OCI-LY7 (cell line): ENCODE measurements around the gene SYNRG. TPM values are rescaled to one million over a fixed set of nuclear protein-coding genes. Genes with fewer than 3 reads are reported as not detected.

Experiments used
- Bru-seq: library from RNA; stranded (reverse); fragments of 400-500 nt; gene quantifications from one replicate; lab custom pipeline; 2021; lab: Mats Ljungman, UMichigan
- BruChase-seq, 2 experiments: library from RNA; stranded (reverse); fragments of 400-500 nt; gene quantifications; one replicate each; lab custom pipeline; 2021; lab: Mats Ljungman, UMichigan
- BruUV-seq: library from RNA; stranded (reverse); fragments of 400-500 nt; replicated peaks from 2 replicates; lab custom pipeline; 2021; lab: Mats Ljungman, UMichigan
- CTCF ChIA-PET: fragments of 300-600 bp; sonication (Branson Sonifier 250); formaldehyde crosslinking; loops from one replicate; lab custom pipeline; 2022; ENCODE audit warnings: antibody characterized with exemption; ENCODE audit not compliant: unreplicated experiment; lab: Charles Lee
- POLR2A ChIA-PET: fragments of 300-600 bp; sonication (Branson Sonifier 250); formaldehyde crosslinking; loops from one replicate; lab custom pipeline; 2022; ENCODE audit warnings: antibody characterized with exemption; lab: Charles Lee
- DNase-seq: peaks from one replicate; pipeline ENCODE4 v3.0.0-alpha.2; 2015; ENCODE audit warnings: low spot score
- H2AFZ ChIP-seq: fragments of 200-600 bp; sonication (generic), shearing (Covaris generic); 2 replicates; pipeline ENCODE4 v1.6.1; 2014; ENCODE audit warnings: mild to moderate bottlenecking, antibody characterized with exemption, low read length, moderate library complexity
- H3K27ac ChIP-seq: fragments of 200-600 bp; sonication (generic); 2 replicates; pipeline ENCODE4 v1.5.1; 2014; ENCODE audit warnings: mixed run types, low read depth, mild to moderate bottlenecking, moderate library complexity, low read length, inconsistent platforms; ENCODE audit not compliant: poor library complexity, severe bottlenecking
- H3K36me3 ChIP-seq: fragments of 200-600 bp; sonication (generic); 2 replicates; pipeline ENCODE4 v1.6.1; 2014; ENCODE audit warnings: mild to moderate bottlenecking, antibody characterized with exemption, low read length, moderate library complexity, mixed read lengths; ENCODE audit not compliant: insufficient read depth
- H3K4me1 ChIP-seq: fragments of 200-600 bp; sonication (generic); 2 replicates; pipeline ENCODE4 v1.5.1; 2014; ENCODE audit warnings: mild to moderate bottlenecking, low read length; ENCODE audit not compliant: insufficient read depth, poor library complexity, severe bottlenecking
- H3K4me2 ChIP-seq: fragments of 200-600 bp; sonication (generic); 2 replicates; pipeline ENCODE4 v1.6.1; 2014; ENCODE audit warnings: mild to moderate bottlenecking, low read length
- H3K4me3 ChIP-seq: fragments of 200-600 bp; sonication (generic); 2 replicates; pipeline ENCODE4 v1.5.1; 2014; ENCODE audit warnings: mild to moderate bottlenecking, low read depth, low read length; ENCODE audit not compliant: poor library complexity, severe bottlenecking
- H3K79me2 ChIP-seq: fragments of 200-600 bp; sonication (generic); 2 replicates; pipeline ENCODE4 v1.6.1; 2016; ENCODE audit warnings: low read depth, mild to moderate bottlenecking, low read length, moderate library complexity, mixed read lengths; ENCODE audit not compliant: insufficient read depth
- H3K9me2 ChIP-seq: fragments of 200-600 bp; sonication (generic); 2 replicates; pipeline ENCODE4 v1.6.1; 2016; ENCODE audit warnings: mild to moderate bottlenecking, low read length, mixed read lengths; ENCODE audit not compliant: insufficient read depth
- H3K9me3 ChIP-seq: fragments of 200-600 bp; sonication (generic); 2 replicates; pipeline ENCODE4 v1.6.1; 2014; ENCODE audit warnings: mild to moderate bottlenecking, mixed run types, low read length, mixed read lengths
- H4K20me1 ChIP-seq: fragments of 200-600 bp; sonication (generic); 2 replicates; pipeline ENCODE4 v1.6.1; 2014; ENCODE audit warnings: mild to moderate bottlenecking, antibody characterized with exemption, low read length, moderate library complexity, mixed read lengths; ENCODE audit not compliant: insufficient read depth
- CTCF ChIP-seq: fragments of 200-600 bp; sonication (generic); conservative IDR thresholded peaks from 2 replicates; pipeline ENCODE4 v1.5.1; 2014; ENCODE audit warnings: mild to moderate bottlenecking, antibody characterized with exemption, low read length, moderate library complexity, mixed read lengths
- EZH2phosphoT487 ChIP-seq: fragments of 200-600 bp; sonication (generic); IDR thresholded peaks from 2 replicates; pipeline ENCODE4 v1.6.1; 2018; ENCODE audit warnings: low read depth, borderline replicate concordance, mild to moderate bottlenecking, mixed run types, antibody characterized with exemption, low read length, moderate library complexity, mixed read lengths
- intact Hi-C: fragments of 100-400 bp; cut with micrococcal nuclease; formaldehyde crosslinking; loops from one replicate; pipeline ENCODE4 v1.10.0; 2022; ENCODE audit not compliant: unreplicated experiment
- long read RNA-seq: library from polyadenylated mRNA; stranded (forward); transcript quantifications from one replicate; pipeline ENCODE4 v2.0.0, GENCODE V29; 2022
- total RNA-seq, 2 experiments: library from RNA; depleted of rRNA in 1 of 2; stranded (reverse); fragments of >200 nt in 1 of 2; shearing (Covaris generic) in 1 of 2; gene quantifications; 2 replicates each; pipeline ENCODE4 v1.2.3, GENCODE V29; 2014 to 2022

Gene SYNRG, protein sequence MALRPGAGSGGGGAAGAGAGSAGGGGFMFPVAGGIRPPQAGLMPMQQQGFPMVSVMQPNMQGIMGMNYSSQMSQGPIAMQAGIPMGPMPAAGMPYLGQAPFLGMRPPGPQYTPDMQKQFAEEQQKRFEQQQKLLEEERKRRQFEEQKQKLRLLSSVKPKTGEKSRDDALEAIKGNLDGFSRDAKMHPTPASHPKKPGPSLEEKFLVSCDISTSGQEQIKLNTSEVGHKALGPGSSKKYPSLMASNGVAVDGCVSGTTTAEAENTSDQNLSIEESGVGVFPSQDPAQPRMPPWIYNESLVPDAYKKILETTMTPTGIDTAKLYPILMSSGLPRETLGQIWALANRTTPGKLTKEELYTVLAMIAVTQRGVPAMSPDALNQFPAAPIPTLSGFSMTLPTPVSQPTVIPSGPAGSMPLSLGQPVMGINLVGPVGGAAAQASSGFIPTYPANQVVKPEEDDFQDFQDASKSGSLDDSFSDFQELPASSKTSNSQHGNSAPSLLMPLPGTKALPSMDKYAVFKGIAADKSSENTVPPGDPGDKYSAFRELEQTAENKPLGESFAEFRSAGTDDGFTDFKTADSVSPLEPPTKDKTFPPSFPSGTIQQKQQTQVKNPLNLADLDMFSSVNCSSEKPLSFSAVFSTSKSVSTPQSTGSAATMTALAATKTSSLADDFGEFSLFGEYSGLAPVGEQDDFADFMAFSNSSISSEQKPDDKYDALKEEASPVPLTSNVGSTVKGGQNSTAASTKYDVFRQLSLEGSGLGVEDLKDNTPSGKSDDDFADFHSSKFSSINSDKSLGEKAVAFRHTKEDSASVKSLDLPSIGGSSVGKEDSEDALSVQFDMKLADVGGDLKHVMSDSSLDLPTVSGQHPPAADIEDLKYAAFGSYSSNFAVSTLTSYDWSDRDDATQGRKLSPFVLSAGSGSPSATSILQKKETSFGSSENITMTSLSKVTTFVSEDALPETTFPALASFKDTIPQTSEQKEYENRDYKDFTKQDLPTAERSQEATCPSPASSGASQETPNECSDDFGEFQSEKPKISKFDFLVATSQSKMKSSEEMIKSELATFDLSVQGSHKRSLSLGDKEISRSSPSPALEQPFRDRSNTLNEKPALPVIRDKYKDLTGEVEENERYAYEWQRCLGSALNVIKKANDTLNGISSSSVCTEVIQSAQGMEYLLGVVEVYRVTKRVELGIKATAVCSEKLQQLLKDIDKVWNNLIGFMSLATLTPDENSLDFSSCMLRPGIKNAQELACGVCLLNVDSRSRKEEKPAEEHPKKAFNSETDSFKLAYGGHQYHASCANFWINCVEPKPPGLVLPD (N-terminal part only)
- total RNA-seq (2014; rRNA removed; shearing (Covaris generic)), result 39.6 and 46.5 TPM in 2 replicates
- total RNA-seq (2022), result 132 and 146 TPM in 2 replicates
- percentile 93 among the genes with signal in this experiment for Bru-seq, nascent RNA
- percentile 86 among the genes with signal in this experiment for BruChase-seq, experiment 1, labeled RNA remaining after a 6-hour chase
- percentile 91 among the genes with signal in this experiment for BruChase-seq, experiment 2, labeled RNA remaining after a 2-hour chase
- long read RNA-seq, full-length matches to known transcripts, result 11 of 220 reads
- long read RNA-seq, partial matches to known transcripts, result 58 of 220 reads
- long read RNA-seq, other reads (novel, unspliced or antisense), result 151 of 220 reads

DNA sequence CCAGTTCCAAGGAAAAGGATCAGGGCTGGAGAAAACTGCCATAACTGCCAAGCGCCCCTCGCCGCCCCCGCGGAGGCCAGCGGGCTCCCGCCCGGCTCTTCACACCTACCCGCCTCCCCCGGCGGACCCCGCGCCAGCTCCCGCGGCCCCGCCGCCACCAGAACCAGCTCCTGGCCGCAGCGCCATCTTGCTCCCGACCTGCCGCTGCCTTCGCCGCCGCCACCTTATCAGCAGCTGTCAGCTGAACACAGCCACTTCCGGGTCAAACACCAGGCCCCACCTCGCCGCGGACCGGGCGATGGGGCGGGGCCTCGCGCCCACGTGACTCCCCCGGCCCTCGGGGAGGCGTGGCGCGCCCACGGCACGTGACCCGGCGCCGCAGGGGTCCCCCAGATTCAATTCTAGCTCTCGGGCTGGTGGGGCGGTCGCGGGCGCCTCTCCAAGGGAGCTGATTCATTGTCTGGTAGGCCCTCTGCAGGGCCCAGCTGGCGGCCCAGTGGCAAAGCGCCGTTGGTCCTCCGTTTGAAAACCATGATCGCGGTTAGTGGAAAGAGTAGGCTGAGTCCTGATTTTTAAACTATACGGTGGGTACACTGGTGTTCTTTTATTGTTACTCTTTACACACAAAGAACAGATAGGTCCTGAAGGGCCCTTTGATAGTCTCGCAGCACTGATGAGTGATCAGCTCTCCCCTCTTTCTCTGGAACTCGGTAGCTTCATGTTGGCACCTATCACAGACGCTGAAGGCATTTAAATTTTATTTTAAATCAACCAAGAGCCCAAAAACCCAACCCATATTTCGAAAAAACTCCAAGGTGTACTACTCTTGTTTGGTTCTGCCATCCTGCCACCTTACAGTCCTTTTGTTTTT is at the start of gene SYNRG:
TSS of gene SYNRG (minus strand) at position 249 of the 871 bp plus-strand sequence. CDS start at position 186, 63 bp downstream.
- intact Hi-C loops, result loop anchor here (1.0 to 10.0 kb wide), 5 partner anchors 82 to 1005 kb away; partner anchors contain the start of genes DUSP14 and MRM1
- Histone ChIP-seq H3K4me2 (peak within 1 kb of the TSS; percentile 87), H3K36me3 (peaks cover 43% of the 10 kb centered on the region), H3K9me3 (peaks cover 2% of the 10 kb centered on the region; the same call in 1 of the 2 replicates), H3K9me2 (no peaks in the 10 kb centered on the region), H3K4me1 (peaks cover 40% of the 10 kb centered on the region), H2AFZ (peak within 1 kb of the TSS; percentile 78), H4K20me1 (peaks cover 13% of the 10 kb centered on the region; the same call in 1 of the 2 replicates), H3K27ac (peak within 1 kb of the TSS; percentile 97), H3K79me2 (peaks cover 42% of the 10 kb centered on the region), H3K4me3 (peak within 1 kb of the TSS; percentile 99)
- ChIA-PET POLR2A (interaction anchor here (0.7 to 1.9 kb wide), 5 partner anchors 8 to 269 kb away, joined by 3 to 9 read pairs (median 6); no protein-coding TSS in a partner anchor), CTCF (interaction anchor here (1.3 kb wide), 1 partner anchor 10 kb away, joined by 4 read pairs; no protein-coding TSS in a partner anchor)
- DNase-seq, result peak; percentile 97
- no peak for TF ChIP-seq EZH2phosphoT487
- peak; percentile 73 for TF ChIP-seq CTCF
- BruUV-seq, result TSS peak; percentile 92

DNA sequence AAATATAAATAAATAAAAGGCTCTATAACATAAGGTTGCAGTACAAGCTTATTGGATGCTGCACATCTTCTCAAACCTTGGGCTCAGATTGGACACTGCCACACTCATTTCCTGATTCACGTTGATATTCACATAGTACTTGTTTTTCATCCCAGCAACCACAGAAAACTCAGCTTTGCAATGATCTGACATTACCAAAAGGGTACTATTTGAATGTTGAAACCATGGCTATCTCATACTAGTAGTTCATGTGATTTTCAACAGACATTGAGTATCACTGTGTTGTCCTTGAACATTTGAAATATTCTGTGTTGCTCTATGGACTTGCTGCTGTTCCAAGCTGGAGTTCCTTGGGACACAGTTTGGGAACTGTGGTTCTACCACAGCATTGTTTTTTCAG is 48.0 kb upstream of the SYNRG start:
- no peak for DNase-seq
- intact Hi-C loops, result no loop called here
- Histone ChIP-seq H3K4me2 (no peak overlapping the region), H3K27ac (no peak overlapping the region), H2AFZ (no peak overlapping the region), H3K9me3 (no peaks in the 10 kb centered on the region), H3K79me2 (no peaks in the 10 kb centered on the region), H4K20me1 (no peaks in the 10 kb centered on the region), H3K4me1 (no peaks in the 10 kb centered on the region), H3K9me2 (no peaks in the 10 kb centered on the region), H3K4me3 (no peak overlapping the region), H3K36me3 (no peaks in the 10 kb centered on the region)
- CTCF ChIA-PET, result no interaction called here
- no peak for TF ChIP-seq CTCF
- TF ChIP-seq EZH2phosphoT487, result no peak
- POLR2A ChIA-PET, result no interaction called here
- BruUV-seq, result no TSS peak
